ENCODE measurements around the gene BTBD19.
A peak's percentile ranks its signal among the peaks of the same experiment; 100 is the strongest.
"Not testable (repeated sequence)": the region's sequence is repeated elsewhere in the genome, so short reads cannot be mapped to it uniquely, and the experiment has no call there.

The BTBD19 gene

GRCh38 chr1:44788120-44788860 lies 20.0 kb upstream of the BTBD19 start, which contains the start of gene BEST4:
Gene BEST4, minus strand, starts transcription at chr1:44788170. Its CDS starts 465 bp downstream, at chr1:44787705.
- no peak for DNase-seq

- DNase-seq: no peak
Measured at GRCh38 chr1:44790968-44791801, 17.1 kb upstream of the BTBD19 start.

GRCh38 chr1:44792736-44793502 lies 15.4 kb upstream of the BTBD19 start:
- DNase-seq: no peak

- DNase-seq: not testable (repeated sequence)
Measured at GRCh38 chr1:44797886-44798285, 10.4 kb upstream of the BTBD19 start.

GRCh38 chr1:44798481-44799365 lies 9.6 kb upstream of the BTBD19 start:
- no peak for DNase-seq

- peak; percentile 81 for DNase-seq
Measured at GRCh38 chr1:44799770-44800584, 8.3 kb upstream of the BTBD19 start, which contains the start of gene PLK3. Gene PLK3, plus strand, starts transcription at chr1:44800377. Its CDS starts 87 bp downstream, at chr1:44800464.

GRCh38 chr1:44801491-44802305 lies 6.6 kb upstream of the BTBD19 start:
- DNase-seq: no peak

- no peak for DNase-seq
Measured at GRCh38 chr1:44802306-44803061, 5.8 kb upstream of the BTBD19 start.

- no peak for DNase-seq
Measured at GRCh38 chr1:44803062-44803311, 5.3 kb upstream of the BTBD19 start.

GRCh38 chr1:44803312-44804095 lies 4.8 kb upstream of the BTBD19 start:
- DNase-seq: no peak

GRCh38 chr1:44805311-44806024 lies 2.9 kb upstream of the BTBD19 start:
- DNase-seq: no peak

GRCh38 chr1:44806025-44806703 lies 2.2 kb upstream of the BTBD19 start:
- no peak for DNase-seq

GRCh38 chr1:44806704-44807363 lies 1.5 kb upstream of the BTBD19 start, which contains the start of gene DYNLT4:
Gene DYNLT4, minus strand, starts transcription at chr1:44807351. Its CDS starts 683 bp downstream, at chr1:44806668.
- DNase-seq: no peak

- no peak for DNase-seq
Measured at GRCh38 chr1:44807364-44808062, 810 bp upstream of the BTBD19 start.

- no peak for DNase-seq
Measured at GRCh38 chr1:44808938-44809917, 905 bp downstream of the BTBD19 start.
